HepG2 (cell line): Measurements from ENCODE around the gene TRPV6. TPM values are rescaled to one million over a fixed set of nuclear protein-coding genes. Genes with fewer than 3 reads are reported as not detected.
A peak's percentile ranks its signal among the peaks of the same experiment; 100 is the strongest.

ENCODE experiments used
- ATAC-seq: fragments of 200-7000 bp; cut with Tn5 transposase; 3 replicates; pipeline ENCODE4 v1.9.1; 2020; ENCODE audit warnings: mild to moderate bottlenecking, moderate library complexity
- BruUV-seq: library from RNA; stranded (reverse); fragments of 400-500 nt; replicated peaks from 2 replicates; lab custom pipeline; 2021; lab: Mats Ljungman, UMichigan
- CTCF ChIA-PET: fragments of 300-600 bp; formaldehyde crosslinking; extraction: SDS; loops from one replicate; lab custom pipeline; 2021; ENCODE audit warnings: low total read pairs, inconsistent platforms, low intra/inter-chr PET ratio; lab: Yijun Ruan, JAX
- POLR2A ChIA-PET: fragments of 350-600 bp; sonication (Branson Sonifier 250); formaldehyde crosslinking; loops from one replicate; lab custom pipeline; 2020; ENCODE audit warnings: antibody characterized with exemption, inconsistent platforms; lab: Yijun Ruan, JAX
- DNase-seq: peaks from one replicate; pipeline ENCODE4 v3.0.0-alpha.2; 2015; ENCODE audit warnings: low spot score
- FAIRE-seq: peaks from 3 replicates; lab custom pipeline; 2011; peaks lifted over from hg19 to GRCh38; lab: Jason Lieb, UNC
- H2AFZ ChIP-seq: one replicate; pipeline ENCODE4 v1.6.1; 2011; ENCODE audit warnings: low read length, inconsistent platforms
- H3K27ac ChIP-seq: fragments of 300-600 bp; 3 replicates; pipeline ENCODE4 v1.8.0; 2011; ENCODE audit warnings: mixed run types, mild to moderate bottlenecking, mixed read lengths, low read length, inconsistent platforms; ENCODE audit not compliant: insufficient read depth; ENCODE audit errors: extremely low read length
- H3K27me3 ChIP-seq, 2 experiments: fragments of 200-600 bp in 1 of 2; 2 replicates in 1 of 2; 3 replicates in 1 of 2; pipeline versions ENCODE4 v1.6.0 to v1.8.0; 2011; ENCODE audit warnings: low read length in 2 of 2, mild to moderate bottlenecking in 2 of 2, moderate library complexity in 2 of 2, inconsistent platforms in 1 of 2; ENCODE audit not compliant: insufficient read depth in 2 of 2, control insufficient read depth in 1 of 2
- H3K36me3 ChIP-seq, 2 experiments: fragments of 200-600 bp in 1 of 2; replicated peaks in 1 of 2; 2 replicates in 1 of 2; 3 replicates in 1 of 2; pipeline versions ENCODE4 v1.5.1 to v1.8.0; 2011; ENCODE audit warnings: low read length in 2 of 2, inconsistent platforms in 1 of 2; ENCODE audit not compliant: insufficient read depth in 2 of 2, control insufficient read depth in 1 of 2
- H3K4me1 ChIP-seq: 2 replicates; pipeline ENCODE4 v1.5.1; 2012; ENCODE audit warnings: low read length, inconsistent platforms; ENCODE audit not compliant: insufficient read depth
- H3K4me2 ChIP-seq: 2 replicates; pipeline ENCODE4 v1.6.0; 2011; ENCODE audit warnings: low read depth, low read length, inconsistent platforms
- H3K4me3 ChIP-seq, 3 experiments: fragments of 200-600 bp in 1 of 3; sonication (generic), shearing (Covaris generic) in 1 of 3; replicated peaks in 1 of 3; 2 replicates each; pipeline ENCODE4 v1.5.1; 2011 to 2016; ENCODE audit warnings: low read length in 3 of 3, inconsistent platforms in 2 of 3, low read depth in 2 of 3, mild to moderate bottlenecking in 2 of 3, control low read depth in 1 of 3, mixed read lengths in 1 of 3; ENCODE audit not compliant: insufficient read depth in 1 of 3
- H3K79me2 ChIP-seq: one replicate; pipeline ENCODE4 v1.6.1; 2011; ENCODE audit warnings: low read length, inconsistent platforms; ENCODE audit not compliant: insufficient read depth
- H3K9ac ChIP-seq: 2 replicates; pipeline ENCODE4 v1.6.0; 2011; ENCODE audit warnings: mild to moderate bottlenecking, low read depth, low read length, inconsistent platforms; ENCODE audit not compliant: insufficient read depth
- H3K9me3 ChIP-seq: 2 replicates; pipeline ENCODE4 v1.5.1; 2012; ENCODE audit warnings: mild to moderate bottlenecking, low read length
- H4K20me1 ChIP-seq: 2 replicates; pipeline ENCODE4 v1.6.0; 2011; ENCODE audit warnings: inconsistent platforms, mild to moderate bottlenecking, low read length, moderate library complexity; ENCODE audit not compliant: insufficient read depth
- CBFB ChIP-seq: sonication (generic); formaldehyde crosslinking; IDR thresholded peaks from 2 replicates; pipeline ENCODE4 v1.4.0; 2020; ENCODE audit warnings: missing genetic modification reagents
- ELF3 ChIP-seq: IDR thresholded peaks from 2 replicates; pipeline ENCODE4 v1.6.1; 2016; ENCODE audit warnings: missing genetic modification reagents, missing compliant biosample characterization
- GFI1 ChIP-seq: sonication (generic); formaldehyde crosslinking; IDR thresholded peaks from 2 replicates; pipeline ENCODE4 v1.5.0; 2020; ENCODE audit warnings: missing genetic modification reagents, mild to moderate bottlenecking, borderline replicate concordance
- ISL2 ChIP-seq: sonication (generic); formaldehyde crosslinking; IDR thresholded peaks from 2 replicates; pipeline ENCODE4 v1.5.0; 2020; ENCODE audit warnings: missing genetic modification reagents
- MAF1 ChIP-seq: sonication (generic); formaldehyde crosslinking; IDR thresholded peaks from 2 replicates; pipeline ENCODE4 v1.5.0; 2020; ENCODE audit warnings: missing genetic modification reagents, borderline replicate concordance
- MXI1 ChIP-seq: IDR thresholded peaks from 3 replicates; pipeline ENCODE4 v1.6.1; 2012; ENCODE audit warnings: low read depth, low read length, inconsistent platforms, borderline replicate concordance
- SRSF1 ChIP-seq: fragments of 200-400 bp; formaldehyde crosslinking; optimal IDR thresholded peaks from 2 replicates; pipeline ENCODE3; 2017; ENCODE audit warnings: mild to moderate bottlenecking, low read depth, low read length, moderate library complexity
- YEATS4 ChIP-seq: sonication (generic); formaldehyde crosslinking; IDR thresholded peaks from 2 replicates; pipeline ENCODE4 v1.4.0; 2020; ENCODE audit warnings: missing genetic modification reagents, borderline replicate concordance
- ZFP36 ChIP-seq: fragments of 150-350 bp; IDR thresholded peaks from 2 replicates; pipeline ENCODE4 v1.6.1; 2018; ENCODE audit warnings: borderline replicate concordance, low read length, low read depth; ENCODE audit not compliant: partially characterized antibody
- ZFP36L2 ChIP-seq: sonication (generic); formaldehyde crosslinking; IDR thresholded peaks from 2 replicates; pipeline ENCODE4 v1.4.0; 2020; ENCODE audit warnings: missing genetic modification reagents
- ZNF260 ChIP-seq: sonication (generic); formaldehyde crosslinking; IDR thresholded peaks from 2 replicates; pipeline ENCODE4 v1.4.0; 2020; ENCODE audit warnings: missing genetic modification reagents, low read depth, mild to moderate bottlenecking, borderline replicate concordance
- ZNF790 ChIP-seq: sonication (generic); formaldehyde crosslinking; IDR thresholded peaks from 2 replicates; pipeline ENCODE4 v1.8.0; 2022; ENCODE audit warnings: missing genetic modification reagents, mild to moderate bottlenecking, borderline replicate concordance
- WGBS: methylation state at CpG from one replicate; pipeline ENCODE4 v1.1.6; 2017; ENCODE audit warnings: low lambda C conversion rate; 5-methylcytosine and 5-hydroxymethylcytosine counted together
- in situ Hi-C: cut with HindIII; loops from 2 replicates; pipeline ENCODE4 v1.10.0; 2017; ENCODE audit warnings: low pct_unique_long_range_greater_than_20kb; ENCODE audit not compliant: extremely low pct_ligation_motif_present
- intact Hi-C: fragments of 100-400 bp; cut with micrococcal nuclease; formaldehyde crosslinking; loops from one replicate; pipeline ENCODE4 v1.10.0; 2022; ENCODE audit not compliant: unreplicated experiment
- polyA plus RNA-seq, 8 experiments: library from polyadenylated mRNA; depleted of rRNA in 3 of 8; stranded (reverse) in 7 of 8; unstranded in 1 of 8; fragments of >200 nt; fragmentation: Illumina TruSeq in 4 of 8; extraction: Trizol in 4 of 8; gene quantifications; 2 replicates each; pipeline versions ENCODE4 v1.2.1 to v1.2.3, GENCODE V29; 2011 to 2016; ENCODE audit warnings: low read depth in 4 of 8, missing spikeins in 1 of 8, mixed read lengths in 1 of 8; ENCODE audit not compliant: insufficient read depth in 1 of 8
- total RNA-seq, 5 experiments: library from RNA; depleted of rRNA; stranded (reverse); fragments of >200 nt; fragmentation: Illumina TruSeq; extraction: Trizol; gene quantifications; 2 replicates each; pipeline ENCODE4 v1.2.3, GENCODE V29; 2016; ENCODE audit warnings: low read depth in 1 of 5
- TF ChIP-seq, protein P1 (sequence below): IDR thresholded peaks from 2 replicates; pipeline ENCODE4 v1.6.1; 2012; ENCODE audit warnings: inconsistent platforms
- TF ChIP-seq, protein P2 (sequence below): sonication (generic); formaldehyde crosslinking; conservative IDR thresholded peaks from 2 replicates; pipeline ENCODE4 v1.4.0; 2020; ENCODE audit warnings: mild to moderate bottlenecking, missing genetic modification reagents, moderate library complexity
- TF ChIP-seq, protein P3 (sequence below): sonication (generic); formaldehyde crosslinking; IDR thresholded peaks from 2 replicates; pipeline ENCODE4 v1.5.1; 2020; ENCODE audit warnings: mild to moderate bottlenecking, missing genetic modification reagents, borderline replicate concordance
- TF ChIP-seq, protein P4 (sequence below): sonication (generic); formaldehyde crosslinking; conservative IDR thresholded peaks from 2 replicates; pipeline ENCODE4 v1.8.0; 2022; ENCODE audit warnings: low read depth, missing genetic modification reagents
- TF ChIP-seq, protein P5 (sequence below), 2 experiments: fragments of 450-650 bp in 1 of 2; sonication (generic) in 1 of 2; formaldehyde crosslinking; IDR thresholded peaks; 2 replicates each; pipeline versions ENCODE4 v1.5.0 to v1.8.0; 2020 to 2022; ENCODE audit warnings: mild to moderate bottlenecking in 1 of 2, missing genetic modification reagents in 1 of 2

TRPV6 gene
- total and polyA plus RNA-seq, 2 of the 13 experiments (the other 11 are each of a cell fraction or from before 2014, with no cell fraction given), result not detected

GRCh38 chr7:142932386-142933091 is 47.0 kb upstream of the TRPV6 start:
- H3K27me3 ChIP-seq, result peaks cover 0 to 10% of the 10 kb centered on the region in 2 experiments; a peak in 1 of 5 replicates
- no peaks in the 10 kb centered on the region for H3K4me1 ChIP-seq
- peak; percentile 47; the same call in 2 of the 3 replicates for ATAC-seq
- no peak overlapping the region for H3K9ac ChIP-seq
- no peak overlapping the region for H3K4me3 ChIP-seq
- intact Hi-C loops, result no loop called here
- no peak for DNase-seq
- no peaks in the 10 kb centered on the region for H3K9me3 ChIP-seq
- FAIRE-seq, result no peak
- H3K36me3 ChIP-seq, result no peaks in the 10 kb centered on the region
- in situ Hi-C loops, result no loop called here
- H3K27ac ChIP-seq, result no peak overlapping the region
- CTCF ChIA-PET, result no interaction called here
- no peaks in the 10 kb centered on the region for H4K20me1 ChIP-seq
- BruUV-seq, result no TSS peak
- no peaks in the 10 kb centered on the region for H3K79me2 ChIP-seq
- WGBS, result 21% methylated on average over 3 of the region's 5 CpGs
- POLR2A ChIA-PET, result no interaction called here
- TF ChIP-seq, protein P1, sequence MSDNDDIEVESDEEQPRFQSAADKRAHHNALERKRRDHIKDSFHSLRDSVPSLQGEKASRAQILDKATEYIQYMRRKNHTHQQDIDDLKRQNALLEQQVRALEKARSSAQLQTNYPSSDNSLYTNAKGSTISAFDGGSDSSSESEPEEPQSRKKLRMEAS, result no peak
- TF ChIP-seq, protein P2, sequence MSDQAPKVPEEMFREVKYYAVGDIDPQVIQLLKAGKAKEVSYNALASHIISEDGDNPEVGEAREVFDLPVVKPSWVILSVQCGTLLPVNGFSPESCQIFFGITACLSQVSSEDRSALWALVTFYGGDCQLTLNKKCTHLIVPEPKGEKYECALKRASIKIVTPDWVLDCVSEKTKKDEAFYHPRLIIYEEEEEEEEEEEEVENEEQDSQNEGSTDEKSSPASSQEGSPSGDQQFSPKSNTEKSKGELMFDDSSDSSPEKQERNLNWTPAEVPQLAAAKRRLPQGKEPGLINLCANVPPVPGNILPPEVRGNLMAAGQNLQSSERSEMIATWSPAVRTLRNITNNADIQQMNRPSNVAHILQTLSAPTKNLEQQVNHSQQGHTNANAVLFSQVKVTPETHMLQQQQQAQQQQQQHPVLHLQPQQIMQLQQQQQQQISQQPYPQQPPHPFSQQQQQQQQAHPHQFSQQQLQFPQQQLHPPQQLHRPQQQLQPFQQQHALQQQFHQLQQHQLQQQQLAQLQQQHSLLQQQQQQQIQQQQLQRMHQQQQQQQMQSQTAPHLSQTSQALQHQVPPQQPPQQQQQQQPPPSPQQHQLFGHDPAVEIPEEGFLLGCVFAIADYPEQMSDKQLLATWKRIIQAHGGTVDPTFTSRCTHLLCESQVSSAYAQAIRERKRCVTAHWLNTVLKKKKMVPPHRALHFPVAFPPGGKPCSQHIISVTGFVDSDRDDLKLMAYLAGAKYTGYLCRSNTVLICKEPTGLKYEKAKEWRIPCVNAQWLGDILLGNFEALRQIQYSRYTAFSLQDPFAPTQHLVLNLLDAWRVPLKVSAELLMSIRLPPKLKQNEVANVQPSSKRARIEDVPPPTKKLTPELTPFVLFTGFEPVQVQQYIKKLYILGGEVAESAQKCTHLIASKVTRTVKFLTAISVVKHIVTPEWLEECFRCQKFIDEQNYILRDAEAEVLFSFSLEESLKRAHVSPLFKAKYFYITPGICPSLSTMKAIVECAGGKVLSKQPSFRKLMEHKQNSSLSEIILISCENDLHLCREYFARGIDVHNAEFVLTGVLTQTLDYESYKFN, result no peak
- no peak for TF ChIP-seq ZFP36
- no peak for TF ChIP-seq ELF3 (CRISPR knock-in tag)
- no peak for TF ChIP-seq SRSF1
- TF ChIP-seq MAF1 (CRISPR knock-in tag), result no peak
- TF ChIP-seq CBFB (CRISPR knock-in tag), result no peak
- TF ChIP-seq, protein P3, sequence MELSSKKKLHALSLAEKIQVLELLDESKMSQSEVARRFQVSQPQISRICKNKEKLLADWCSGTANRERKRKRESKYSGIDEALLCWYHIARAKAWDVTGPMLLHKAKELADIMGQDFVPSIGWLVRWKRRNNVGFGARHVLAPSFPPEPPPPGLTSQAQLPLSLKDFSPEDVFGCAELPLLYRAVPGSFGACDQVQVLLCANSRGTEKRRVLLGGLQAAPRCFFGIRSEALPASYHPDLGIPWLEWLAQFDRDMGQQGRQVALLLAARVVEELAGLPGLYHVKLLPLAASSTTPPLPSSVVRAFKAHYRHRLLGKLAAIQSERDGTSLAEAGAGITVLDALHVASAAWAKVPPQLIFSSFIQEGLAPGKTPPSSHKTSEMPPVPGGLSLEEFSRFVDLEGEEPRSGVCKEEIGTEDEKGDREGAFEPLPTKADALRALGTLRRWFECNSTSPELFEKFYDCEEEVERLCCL (CRISPR knock-in tag), result no peak
- TF ChIP-seq YEATS4 (CRISPR knock-in tag), result no peak
- no peak for TF ChIP-seq MXI1
- TF ChIP-seq ZNF260 (CRISPR knock-in tag), result no peak
- no peak for TF ChIP-seq ISL2 (CRISPR knock-in tag)
- TF ChIP-seq, protein P4, sequence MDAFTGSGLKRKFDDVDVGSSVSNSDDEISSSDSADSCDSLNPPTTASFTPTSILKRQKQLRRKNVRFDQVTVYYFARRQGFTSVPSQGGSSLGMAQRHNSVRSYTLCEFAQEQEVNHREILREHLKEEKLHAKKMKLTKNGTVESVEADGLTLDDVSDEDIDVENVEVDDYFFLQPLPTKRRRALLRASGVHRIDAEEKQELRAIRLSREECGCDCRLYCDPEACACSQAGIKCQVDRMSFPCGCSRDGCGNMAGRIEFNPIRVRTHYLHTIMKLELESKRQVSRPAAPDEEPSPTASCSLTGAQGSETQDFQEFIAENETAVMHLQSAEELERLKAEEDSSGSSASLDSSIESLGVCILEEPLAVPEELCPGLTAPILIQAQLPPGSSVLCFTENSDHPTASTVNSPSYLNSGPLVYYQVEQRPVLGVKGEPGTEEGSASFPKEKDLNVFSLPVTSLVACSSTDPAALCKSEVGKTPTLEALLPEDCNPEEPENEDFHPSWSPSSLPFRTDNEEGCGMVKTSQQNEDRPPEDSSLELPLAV (CRISPR knock-in tag), result no peak
- TF ChIP-seq, protein P5, sequence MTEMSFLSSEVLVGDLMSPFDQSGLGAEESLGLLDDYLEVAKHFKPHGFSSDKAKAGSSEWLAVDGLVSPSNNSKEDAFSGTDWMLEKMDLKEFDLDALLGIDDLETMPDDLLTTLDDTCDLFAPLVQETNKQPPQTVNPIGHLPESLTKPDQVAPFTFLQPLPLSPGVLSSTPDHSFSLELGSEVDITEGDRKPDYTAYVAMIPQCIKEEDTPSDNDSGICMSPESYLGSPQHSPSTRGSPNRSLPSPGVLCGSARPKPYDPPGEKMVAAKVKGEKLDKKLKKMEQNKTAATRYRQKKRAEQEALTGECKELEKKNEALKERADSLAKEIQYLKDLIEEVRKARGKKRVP (CRISPR knock-in tag; IDR thresholded peaks at IDR 0.05), result no peak
- TF ChIP-seq ZNF790 (CRISPR knock-in tag), result no peak
- no peak for TF ChIP-seq GFI1 (CRISPR knock-in tag)
- no peak for TF ChIP-seq ZFP36L2 (CRISPR knock-in tag)
- no peak overlapping the region for H3K4me2 ChIP-seq
- no peak overlapping the region for H2AFZ ChIP-seq
